Activated naive CD8-positive, alpha-beta T cell treated with anti-CD3 and anti-CD28 coated beads, Interleukin-2, amount 10 ng/mL, durations not matched to agents 7 days and 5 days (primary cell): ENCODE data around the gene NNT. TPM values are rescaled to one million over a fixed set of nuclear protein-coding genes. Genes with fewer than 3 reads are reported as not detected.
"Not testable (repeated sequence)": the region's sequence is repeated elsewhere in the genome, so short reads cannot be mapped to it uniquely, and the experiment has no call there.

Experiments used
- ATAC-seq: fragments of 150-1000 bp; cut with Tn5 transposase; one replicate; pipeline ENCODE4 v1.10.0; 2021; ENCODE audit warnings: low read depth, moderate library complexity
- POLR2A ChIA-PET: fragments of 350-600 bp; sonication (Branson Sonifier 250); formaldehyde crosslinking; loops from one replicate; lab custom pipeline; 2021; ENCODE audit warnings: antibody characterized with exemption; lab: Charles Lee
- DNase-seq: peaks from one replicate; pipeline ENCODE4 v3.0.0; 2021
- H3K27ac Mint-ChIP-seq: one replicate; pipeline ENCODE4 v1.8.0; 2022; ENCODE audit warnings: mild to moderate bottlenecking, mixed read lengths
- H3K27me3 Mint-ChIP-seq: one replicate; pipeline ENCODE4 v1.8.0; 2022; ENCODE audit warnings: mild to moderate bottlenecking, moderate library complexity, mixed read lengths
- H3K36me3 Mint-ChIP-seq: one replicate; pipeline ENCODE4 v1.8.0; 2021; ENCODE audit warnings: mild to moderate bottlenecking, mixed read lengths
- H3K4me1 Mint-ChIP-seq: one replicate; pipeline ENCODE4 v1.8.0; 2021; ENCODE audit warnings: mixed read lengths
- H3K4me3 Mint-ChIP-seq: one replicate; pipeline ENCODE4 v1.8.0; 2022; ENCODE audit warnings: mild to moderate bottlenecking, moderate library complexity, mixed read lengths
- H3K9me3 Mint-ChIP-seq: one replicate; pipeline ENCODE4 v1.8.0; 2021; ENCODE audit warnings: mixed read lengths
- total RNA-seq, 2 experiments: library from RNA; stranded (reverse); gene quantifications; one replicate each; pipeline ENCODE4 v1.2.3, GENCODE V29; 2021

Gene NNT
- total RNA-seq, 2 experiments from 2014 or later = 97.5 to 108 TPM

DNA sequence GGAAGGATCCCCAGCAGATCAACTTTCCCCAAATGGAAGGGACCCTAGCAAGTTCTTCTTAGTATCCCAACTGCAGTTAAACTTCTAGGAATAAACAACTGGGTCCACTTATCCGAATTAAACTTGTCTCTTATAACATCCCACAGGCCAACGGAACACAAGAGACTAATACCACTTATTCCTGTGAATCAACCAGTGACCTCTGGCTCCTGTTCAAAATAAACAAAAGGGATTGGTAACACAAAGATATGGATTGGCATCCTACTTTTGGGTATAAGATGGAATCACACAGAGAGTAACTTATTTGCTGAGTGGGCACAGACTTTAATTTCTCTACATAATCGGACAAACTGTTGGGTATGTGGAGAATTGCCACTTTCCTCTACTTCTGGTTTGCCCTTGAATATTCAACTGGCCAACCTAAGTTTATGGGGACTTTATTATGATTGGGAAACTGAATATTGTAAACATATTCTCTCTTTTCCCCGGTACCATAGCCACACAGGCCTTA is 33.7 kb upstream of the NNT start:
- H3K4me1 Mint-ChIP-seq = no peaks in the 10 kb centered on the region
- no peak overlapping the region for H3K4me3 Mint-ChIP-seq
- H3K9me3 Mint-ChIP-seq = no peaks in the 10 kb centered on the region
- no peak overlapping the region for H3K27ac Mint-ChIP-seq
- no peaks in the 10 kb centered on the region for H3K36me3 Mint-ChIP-seq
- no peaks in the 10 kb centered on the region for H3K27me3 Mint-ChIP-seq
- no peak for ATAC-seq
- no peak for DNase-seq
- POLR2A ChIA-PET = no interaction called here

DNA sequence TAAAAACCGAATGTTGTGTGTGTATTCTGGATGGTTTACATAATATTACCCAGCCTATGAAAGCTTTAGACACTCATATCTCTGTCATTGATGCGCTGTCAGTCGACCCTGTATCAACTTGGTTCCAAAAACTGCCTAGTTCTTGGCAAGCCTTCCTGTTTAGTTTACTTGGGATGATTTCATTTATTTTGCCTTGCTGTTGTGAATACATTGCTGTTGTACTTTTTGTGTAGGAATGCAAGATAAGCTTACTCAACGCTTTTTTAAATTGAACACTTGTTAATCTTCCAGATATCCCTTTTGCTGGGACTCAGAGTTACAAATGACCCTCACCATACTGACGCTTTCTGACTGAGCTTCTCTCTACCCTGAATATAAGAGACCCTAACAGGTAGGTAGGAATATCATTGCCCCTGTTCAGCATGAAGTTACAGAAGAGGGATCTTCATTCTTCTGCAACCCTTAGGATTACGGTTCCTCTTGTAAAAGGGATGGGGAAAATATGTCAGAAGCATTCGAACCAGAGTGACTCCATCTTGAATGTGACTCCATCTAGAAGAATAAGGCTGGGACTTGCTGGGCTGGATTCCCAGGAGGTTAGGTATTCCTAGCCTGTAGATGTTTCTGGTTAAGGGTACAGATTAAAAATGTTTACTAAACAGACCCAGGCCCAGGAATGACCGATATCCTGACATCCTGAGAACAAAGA is 32.4 kb upstream of the NNT start:
- Mint-ChIP-seq H3K4me1 (no peaks in the 10 kb centered on the region), H3K27ac (no peak overlapping the region), H3K4me3 (no peak overlapping the region), H3K27me3 (no peaks in the 10 kb centered on the region), H3K9me3 (no peaks in the 10 kb centered on the region), H3K36me3 (peaks cover 8% of the 10 kb centered on the region)
- no peak for ATAC-seq
- POLR2A ChIA-PET = no interaction called here
- no peak for DNase-seq

DNA sequence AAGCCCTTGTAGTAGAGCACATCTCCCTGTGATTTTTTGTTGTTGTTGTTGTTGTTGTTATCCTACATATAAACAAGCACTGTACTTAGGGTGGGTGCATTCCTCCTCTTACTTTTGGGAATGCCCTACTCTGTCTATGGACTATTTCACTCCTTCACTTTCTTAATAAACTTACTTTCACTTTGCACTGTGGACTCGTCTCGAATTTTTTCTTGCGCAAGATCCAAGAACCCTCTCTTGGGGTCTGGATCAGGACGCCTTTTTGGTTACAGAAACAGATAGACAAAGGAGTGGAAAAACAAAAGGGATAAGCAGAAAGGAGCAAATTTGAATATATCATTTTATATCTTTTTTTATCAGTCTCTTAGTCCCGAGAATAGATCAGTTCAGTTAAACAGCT is 31.7 kb upstream of the NNT start:
- H3K9me3 Mint-ChIP-seq = no peaks in the 10 kb centered on the region
- H3K36me3 Mint-ChIP-seq = peaks cover 12% of the 10 kb centered on the region
- no peak overlapping the region for H3K27ac Mint-ChIP-seq
- H3K27me3 Mint-ChIP-seq = no peaks in the 10 kb centered on the region
- POLR2A ChIA-PET = no interaction called here
- DNase-seq (no peak), ATAC-seq (no peak)
- H3K4me3 Mint-ChIP-seq = no peak overlapping the region
- no peaks in the 10 kb centered on the region for H3K4me1 Mint-ChIP-seq

DNA sequence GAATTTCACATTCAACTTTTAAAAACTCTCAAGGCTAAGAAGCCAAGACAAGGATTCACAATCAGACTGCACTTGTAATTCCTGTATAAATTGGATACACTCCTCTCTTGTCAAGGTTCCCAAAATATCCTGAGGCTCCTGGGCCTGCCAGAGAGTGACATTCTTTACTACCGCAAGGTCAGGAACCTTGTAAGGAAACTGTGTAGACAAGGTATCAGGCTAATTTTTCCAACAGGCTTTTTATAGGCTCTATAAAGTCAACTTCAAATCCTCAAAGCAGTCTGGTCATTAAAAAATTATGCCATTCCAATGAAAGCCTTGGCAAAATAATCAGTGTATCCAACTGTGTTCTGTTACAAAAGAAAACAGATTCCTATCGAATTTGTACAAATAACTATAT is 30.6 kb upstream of the NNT start:
- no peak for ATAC-seq
- Mint-ChIP-seq H3K4me1 (no peaks in the 10 kb centered on the region), H3K27me3 (no peaks in the 10 kb centered on the region), H3K36me3 (peaks cover 19% of the 10 kb centered on the region), H3K4me3 (no peak overlapping the region), H3K27ac (no peak overlapping the region), H3K9me3 (no peaks in the 10 kb centered on the region)
- POLR2A ChIA-PET = no interaction called here
- DNase-seq = no peak

DNA sequence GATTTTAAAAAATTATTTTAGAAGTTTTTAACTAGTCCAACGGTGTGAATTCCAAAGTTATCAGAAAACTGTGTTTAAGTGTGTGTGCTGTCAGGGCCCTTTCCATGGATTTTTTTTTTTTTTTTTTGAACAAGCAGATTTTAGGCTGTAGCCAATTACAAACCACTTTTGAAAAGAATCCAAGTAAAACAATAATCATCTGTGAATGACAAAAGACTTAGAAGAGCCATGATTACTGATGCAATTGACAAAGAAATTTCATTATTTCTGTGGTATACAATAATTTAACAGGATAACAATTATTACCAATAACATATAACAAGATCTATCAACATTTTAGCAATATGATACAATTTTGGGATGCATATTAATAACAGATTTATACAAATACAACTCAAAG is 29.9 kb upstream of the NNT start:
- ATAC-seq (no peak), DNase-seq (no peak)
- POLR2A ChIA-PET = no interaction called here
- Mint-ChIP-seq H3K36me3 (peaks cover 19% of the 10 kb centered on the region), H3K9me3 (no peaks in the 10 kb centered on the region), H3K27ac (no peak overlapping the region), H3K27me3 (no peaks in the 10 kb centered on the region), H3K4me3 (no peak overlapping the region), H3K4me1 (no peaks in the 10 kb centered on the region)

DNA sequence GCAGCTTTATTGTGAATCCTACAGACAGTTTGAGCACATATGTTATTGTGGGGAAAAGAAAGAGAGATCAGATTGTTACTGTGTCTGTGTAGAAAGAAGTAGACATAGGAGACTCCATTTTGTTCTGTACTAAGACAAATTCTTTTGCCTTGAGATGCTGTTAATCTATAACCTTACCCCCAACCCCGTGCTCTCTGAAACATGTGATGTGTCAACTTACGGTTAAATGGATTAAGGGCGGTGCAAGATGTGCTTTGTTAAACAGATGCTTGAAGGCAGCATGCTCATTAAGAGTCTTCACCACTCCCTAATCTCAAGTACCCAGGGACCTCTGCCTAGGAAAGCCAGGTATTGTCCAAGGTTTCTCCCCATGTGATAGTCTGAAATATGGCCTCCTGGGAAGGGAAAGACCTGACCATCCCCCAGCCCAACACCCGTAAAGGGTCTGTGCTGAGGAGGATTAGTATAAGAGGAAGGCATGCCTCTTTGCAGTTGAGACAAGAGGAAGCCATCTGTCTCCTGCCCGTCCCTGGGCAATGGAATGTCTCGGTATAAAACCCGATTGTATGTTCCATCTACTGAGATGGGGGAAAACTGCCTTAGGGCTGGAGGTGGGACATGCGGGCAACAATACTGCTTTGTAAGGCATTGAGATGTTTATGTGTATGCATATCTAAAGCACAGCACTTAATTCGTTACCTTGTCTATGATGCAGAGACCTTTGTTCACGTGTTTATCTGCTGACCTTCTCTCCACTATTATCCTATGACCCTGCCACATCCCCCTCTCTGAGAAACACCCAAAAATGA is 22.4 kb upstream of the NNT start:
- POLR2A ChIA-PET, H3K27me3 Mint-ChIP-seq, H3K4me3 Mint-ChIP-seq, H3K4me1 Mint-ChIP-seq, DNase-seq, H3K27ac Mint-ChIP-seq, H3K9me3 Mint-ChIP-seq, ATAC-seq: not testable (repeated sequence)
- H3K36me3 Mint-ChIP-seq = peaks cover 26% of the 10 kb centered on the region

DNA sequence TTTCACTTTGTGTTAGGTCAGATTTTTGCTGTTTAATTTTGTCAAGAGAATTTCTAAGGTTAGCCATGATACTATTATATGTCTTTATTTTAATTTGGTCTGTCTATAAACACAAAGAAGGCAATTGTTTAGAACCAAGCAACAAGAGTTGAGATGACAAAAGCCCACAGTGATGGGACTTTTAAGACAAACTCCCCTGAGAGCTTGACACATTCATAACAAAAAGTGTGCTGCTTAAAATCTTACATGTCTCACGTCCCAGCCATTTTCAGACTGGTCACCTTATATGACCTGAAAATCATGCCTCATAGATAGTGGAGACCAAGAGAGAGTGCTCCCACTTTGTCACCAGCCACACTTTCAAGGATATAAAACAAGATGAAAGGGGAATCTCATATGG is 21.6 kb upstream of the NNT start:
- ATAC-seq (no peak), DNase-seq (no peak)
- Mint-ChIP-seq H3K27ac (no peak overlapping the region), H3K4me1 (peaks cover 2% of the 10 kb centered on the region), H3K36me3 (peaks cover 23% of the 10 kb centered on the region), H3K27me3 (no peaks in the 10 kb centered on the region), H3K9me3 (no peaks in the 10 kb centered on the region), H3K4me3 (no peak overlapping the region)
- POLR2A ChIA-PET = no interaction called here

DNA sequence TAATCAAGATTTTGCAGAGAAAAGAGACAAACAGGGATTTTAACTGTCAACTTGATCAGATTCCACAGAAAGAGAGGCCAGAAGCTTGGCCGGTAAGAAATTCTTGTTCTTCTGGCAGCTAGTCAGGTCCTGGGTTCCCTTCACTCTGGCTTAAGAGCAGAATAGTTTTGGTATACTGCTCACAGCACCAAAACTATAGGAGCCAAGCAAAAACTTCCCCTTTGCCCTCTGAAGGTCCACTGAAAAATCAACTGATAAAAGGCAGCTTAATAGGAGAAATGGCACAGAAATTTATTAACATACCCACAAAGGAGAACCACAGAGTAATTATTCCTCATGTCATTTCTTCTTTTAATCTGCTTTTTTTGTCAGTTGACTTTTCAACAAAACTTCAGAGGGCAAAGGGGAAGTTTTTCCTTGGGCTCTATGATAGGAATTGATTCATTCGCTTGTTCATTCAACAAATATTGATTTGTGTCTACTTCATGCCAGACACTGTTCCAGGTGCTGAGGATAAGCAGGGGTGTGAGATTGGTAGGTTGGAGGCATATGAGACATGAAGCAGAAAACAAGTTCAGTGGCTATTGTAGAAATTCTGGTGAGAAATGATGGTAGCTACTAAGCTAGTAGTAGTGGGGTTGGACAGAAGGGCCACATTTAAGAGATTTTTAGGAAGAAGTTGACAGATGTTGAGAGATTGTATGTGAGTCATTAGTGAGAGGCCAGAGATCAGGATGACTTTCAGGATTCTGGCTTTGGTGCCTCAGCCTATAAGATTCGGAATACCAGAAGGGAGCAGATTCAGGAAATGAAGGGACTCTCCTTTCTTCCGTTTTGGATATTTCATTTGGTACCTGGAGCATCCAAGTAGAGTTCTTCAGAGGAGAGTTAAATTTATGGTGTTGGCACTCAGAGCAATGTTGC is 20.6 kb upstream of the NNT start:
- H3K36me3 Mint-ChIP-seq = peaks cover 18% of the 10 kb centered on the region
- H3K27ac Mint-ChIP-seq = no peak overlapping the region
- peaks cover 2% of the 10 kb centered on the region for H3K4me1 Mint-ChIP-seq
- DNase-seq (no peak), ATAC-seq (no peak)
- POLR2A ChIA-PET = no interaction called here
- no peaks in the 10 kb centered on the region for H3K9me3 Mint-ChIP-seq
- H3K27me3 Mint-ChIP-seq = no peaks in the 10 kb centered on the region
- no peak overlapping the region for H3K4me3 Mint-ChIP-seq

DNA sequence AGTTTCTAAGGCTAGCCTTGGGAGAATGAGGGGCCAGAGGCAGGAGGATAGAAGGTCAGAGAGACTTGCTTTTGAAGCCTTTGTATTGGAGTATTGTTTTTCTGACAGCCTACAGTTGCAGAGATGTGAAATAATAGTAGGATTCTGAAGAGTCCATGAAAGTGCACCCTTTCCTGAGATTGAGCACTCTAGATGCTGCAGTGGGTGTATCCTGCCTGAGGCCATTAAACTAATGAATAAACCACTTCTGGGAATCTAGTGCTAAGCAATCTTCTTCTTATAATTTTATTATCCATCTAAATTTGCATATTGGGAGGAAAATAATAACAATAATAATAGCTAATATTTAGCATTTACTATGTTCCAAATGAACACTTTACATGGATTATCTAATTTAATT is 19.3 kb upstream of the NNT start:
- peaks cover 2% of the 10 kb centered on the region for H3K4me1 Mint-ChIP-seq
- no peak for ATAC-seq
- H3K9me3 Mint-ChIP-seq = no peaks in the 10 kb centered on the region

DNA sequence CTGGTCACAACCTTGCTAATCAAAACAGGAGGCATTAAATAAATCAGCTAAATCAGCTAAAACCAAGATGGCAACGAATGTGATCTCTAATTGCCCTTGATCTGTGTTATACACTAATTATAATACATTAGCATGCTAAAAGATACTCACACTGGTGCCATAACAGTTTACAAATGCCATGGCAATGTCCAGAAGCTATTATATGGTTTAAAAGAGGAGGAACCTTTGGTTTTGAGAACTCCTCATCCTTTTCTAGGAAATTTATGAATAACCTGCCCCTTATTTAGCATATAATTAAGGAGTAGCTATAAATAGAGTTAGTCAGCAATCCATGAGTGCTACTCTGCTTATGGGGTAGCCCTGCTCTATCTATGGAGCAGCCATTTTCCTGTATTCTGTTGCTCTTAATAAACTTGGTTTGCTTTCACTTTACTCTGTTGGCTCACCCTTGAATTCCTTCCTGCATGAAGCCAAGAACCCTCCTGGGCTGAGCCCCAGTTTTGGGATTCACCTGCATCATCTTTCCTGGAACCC is 18.7 kb upstream of the NNT start:
- H3K4me1 Mint-ChIP-seq = peaks cover 2% of the 10 kb centered on the region
- H3K4me3 Mint-ChIP-seq = no peak overlapping the region
- POLR2A ChIA-PET = no interaction called here
- DNase-seq (no peak), ATAC-seq (no peak)
- H3K27me3 Mint-ChIP-seq = no peaks in the 10 kb centered on the region
- peak overlapping the region; percentile 38 for H3K27ac Mint-ChIP-seq
- H3K36me3 Mint-ChIP-seq = peaks cover 19% of the 10 kb centered on the region
- H3K9me3 Mint-ChIP-seq = no peaks in the 10 kb centered on the region

More for the DNA sequence above, 19.3 kb upstream of the NNT start:
- POLR2A ChIA-PET = no interaction called here
- no peak for DNase-seq
- Mint-ChIP-seq H3K27ac (no peak overlapping the region), H3K36me3 (peaks cover 20% of the 10 kb centered on the region), H3K27me3 (no peaks in the 10 kb centered on the region), H3K4me3 (no peak overlapping the region)

DNA sequence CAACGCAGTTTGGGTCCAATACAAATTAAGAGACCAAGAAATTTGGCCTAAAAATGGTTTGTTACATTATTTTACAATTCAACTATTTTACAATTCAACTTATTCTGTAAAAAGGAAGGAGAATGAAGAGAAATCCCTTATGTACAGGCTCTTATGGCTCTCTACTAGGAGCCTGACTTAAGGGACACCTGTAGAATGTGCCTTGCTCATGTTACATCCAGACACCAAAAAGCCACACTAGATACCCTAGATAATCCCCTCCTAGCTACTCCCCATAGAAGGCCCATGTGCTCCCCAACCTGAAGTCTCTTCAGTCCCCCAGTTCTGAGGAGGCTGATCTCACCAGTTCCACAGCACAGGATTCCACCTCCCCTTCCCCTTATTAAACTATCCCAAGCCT is 14.1 kb upstream of the NNT start:
- H3K27me3 Mint-ChIP-seq = no peaks in the 10 kb centered on the region
- POLR2A ChIA-PET = no interaction called here

DNA sequence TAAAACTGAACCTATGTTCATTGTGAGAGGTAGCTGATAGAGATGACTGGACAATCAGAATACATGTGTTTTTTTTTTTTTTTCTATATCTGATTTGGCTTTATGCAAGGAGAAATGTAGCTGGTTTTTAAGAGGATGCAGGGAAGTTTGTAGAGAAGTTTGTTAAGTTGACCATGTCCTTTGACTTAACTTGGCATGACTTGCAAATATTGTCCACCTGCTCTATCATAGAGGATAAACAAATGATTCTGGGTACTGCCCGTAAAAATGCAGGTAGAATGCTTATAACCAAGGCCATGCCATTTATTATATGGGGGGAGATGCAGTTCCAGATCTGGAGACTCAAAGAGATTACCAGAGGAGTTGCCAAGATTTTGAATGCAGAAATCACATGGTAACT is 13.7 kb upstream of the NNT start:
- Mint-ChIP-seq H3K36me3 (peaks cover 21% of the 10 kb centered on the region), H3K9me3 (no peaks in the 10 kb centered on the region), H3K4me3 (no peak overlapping the region), H3K4me1 (peaks cover 2% of the 10 kb centered on the region), H3K27me3 (no peaks in the 10 kb centered on the region), H3K27ac (no peak overlapping the region)
- no peak for DNase-seq
- POLR2A ChIA-PET = no interaction called here
- ATAC-seq = no peak

More for the DNA sequence above, 14.1 kb upstream of the NNT start:
- Mint-ChIP-seq H3K9me3 (no peaks in the 10 kb centered on the region), H3K4me3 (no peak overlapping the region), H3K36me3 (peaks cover 21% of the 10 kb centered on the region), H3K27ac (no peak overlapping the region), H3K4me1 (peaks cover 2% of the 10 kb centered on the region)
- ATAC-seq (no peak), DNase-seq (no peak)

DNA sequence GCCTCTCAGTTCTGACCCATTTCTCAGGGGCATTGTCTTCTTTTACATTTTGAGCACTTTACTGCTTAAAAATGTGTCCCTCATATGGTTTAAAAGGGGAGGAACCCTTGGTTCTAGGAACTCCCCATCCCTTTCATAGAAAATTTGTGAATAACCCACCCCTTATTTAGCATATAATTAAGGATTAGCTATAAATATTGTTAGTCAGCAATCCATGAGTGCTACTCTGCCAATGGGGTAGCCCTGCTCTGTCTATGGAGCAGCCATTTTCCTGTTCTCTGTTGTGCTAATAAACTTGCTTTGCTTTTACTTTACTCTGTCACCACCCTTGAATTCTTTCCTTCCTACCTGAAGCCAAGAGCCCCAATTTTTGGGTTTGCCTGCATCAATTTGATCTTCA is 12.3 kb upstream of the NNT start:
- ATAC-seq = no peak
- H3K27me3 Mint-ChIP-seq = no peaks in the 10 kb centered on the region
- H3K4me3 Mint-ChIP-seq = no peak overlapping the region
- H3K9me3 Mint-ChIP-seq = no peaks in the 10 kb centered on the region
- H3K27ac Mint-ChIP-seq = no peak overlapping the region
- no peaks in the 10 kb centered on the region for H3K4me1 Mint-ChIP-seq
- H3K36me3 Mint-ChIP-seq = peaks cover 16% of the 10 kb centered on the region
- POLR2A ChIA-PET = no interaction called here
- DNase-seq = no peak
